Aorta (tissue), 5 donors: ENCODE results near the gene FNIP2. TPM values are rescaled to one million over a fixed set of nuclear protein-coding genes. Genes with fewer than 3 reads are reported as not detected.
"Not testable (repeated sequence)": the region's sequence is repeated elsewhere in the genome, so short reads cannot be mapped to it uniquely, and the experiment has no call there.

Experiments
- ATAC-seq: fragments of 200-7000 bp; cut with Tn5 transposase; one replicate; pipeline ENCODE4 v1.9.1; 2022; ENCODE audit warnings: moderate library complexity; ENCODE audit not compliant: low FRiP score
- DNase-seq, 2 donors: peaks; one replicate each; pipeline ENCODE4 v3.0.0-alpha.2; 2020
- H3K27ac ChIP-seq, 2 donors: one replicate each; pipeline ENCODE4 v1.5.1; 2013; ENCODE audit warnings: low read length in 2 of 2, mild to moderate bottlenecking in 2 of 2, moderate library complexity in 2 of 2, control low read depth in 1 of 2, inconsistent platforms in 1 of 2, low read depth in 1 of 2
- H3K27me3 ChIP-seq, 2 donors: one replicate each; pipeline ENCODE4 v1.6.1; 2013; ENCODE audit warnings: control low read depth in 1 of 2, low read length in 1 of 2, mild to moderate bottlenecking in 1 of 2, moderate library complexity in 1 of 2; ENCODE audit not compliant: insufficient read depth in 2 of 2, control insufficient read depth in 1 of 2
- H3K36me3 ChIP-seq, 2 donors: one replicate each; pipeline ENCODE4 v1.6.1; 2013; ENCODE audit warnings: control low read depth in 1 of 2, low read length in 1 of 2, mild to moderate bottlenecking in 1 of 2; ENCODE audit not compliant: insufficient read depth in 2 of 2, control insufficient read depth in 1 of 2
- H3K4me1 ChIP-seq, 2 donors: one replicate each; pipeline ENCODE4 v1.6.1; 2013; ENCODE audit warnings: low read length in 2 of 2, control low read depth in 1 of 2, mild to moderate bottlenecking in 1 of 2, moderate library complexity in 1 of 2; ENCODE audit not compliant: insufficient read depth in 2 of 2, control insufficient read depth in 1 of 2
- H3K4me3 ChIP-seq, 2 donors: one replicate each; pipeline ENCODE4 v1.5.1; 2013; ENCODE audit warnings: low read length in 2 of 2, control low read depth in 1 of 2, mild to moderate bottlenecking in 1 of 2
- H3K9me3 ChIP-seq: one replicate; pipeline ENCODE4 v1.6.1; 2013; ENCODE audit warnings: mild to moderate bottlenecking, low read length; ENCODE audit not compliant: control insufficient read depth
- WGBS, 2 donors: extraction: QIAGEN DNeasy Blood & Tissue Kit; methylation state at CpG; one replicate each; pipeline ENCODE4 v1.1.7; 2013; 5-methylcytosine and 5-hydroxymethylcytosine counted together
- intact Hi-C, 2 donors: fragments of 100-400 bp; cut with DNase I; formaldehyde crosslinking; loops; one replicate each; pipeline versions ENCODE4 v1.14.2 to v1.15.0; 2022
- polyA plus RNA-seq, 2 donors: library from polyadenylated mRNA; stranded (reverse); fragments of 200-250 nt; gene quantifications; one replicate each; pipeline ENCODE4 v1.2.3, GENCODE V29; 2013
- total RNA-seq, 2 donors: library from RNA; stranded (reverse); fragmentation: NEBNext Ultra II Directional; extraction: Animal tissue kit (Norgen Biotek cat#: 25700); gene quantifications; one replicate each; pipeline ENCODE4 v1.2.1, GENCODE V29; 2021
- donor health status: healthy with polysubstance abuse.
- donor health status: Bipolar disorder and iron deficiency.
- donor health status: DM: no; HTN: no; CAD: no.
- donor health status: DM: no; HTN: no; CAD: no.
- donor health status: DM: yes; HTN: yes; CAD: no.

The FNIP2 gene
- total and polyA plus RNA-seq, 4 donors: 17.3 to 97.8 (median 44.2) TPM

GRCh38 chr4:158802914-158803313 lies 34.1 kb downstream of the FNIP2 start:
- WGBS, 2 donors: 86 to 92% methylated on average over 1 of the region's 1 CpG
- DNase-seq: no peak
- H3K4me3 ChIP-seq: no peak overlapping the region
- ATAC-seq: no peak
- H3K4me1 ChIP-seq: peaks cover 6% of the 10 kb centered on the region in 2 donors
- H3K27me3 ChIP-seq: no peaks in the 10 kb centered on the region
- H3K36me3 ChIP-seq: no peaks in the 10 kb centered on the region
- H3K9me3 ChIP-seq: no peaks in the 10 kb centered on the region
- no peak overlapping the region for H3K27ac ChIP-seq
- intact Hi-C loops: no loop called here

DNA sequence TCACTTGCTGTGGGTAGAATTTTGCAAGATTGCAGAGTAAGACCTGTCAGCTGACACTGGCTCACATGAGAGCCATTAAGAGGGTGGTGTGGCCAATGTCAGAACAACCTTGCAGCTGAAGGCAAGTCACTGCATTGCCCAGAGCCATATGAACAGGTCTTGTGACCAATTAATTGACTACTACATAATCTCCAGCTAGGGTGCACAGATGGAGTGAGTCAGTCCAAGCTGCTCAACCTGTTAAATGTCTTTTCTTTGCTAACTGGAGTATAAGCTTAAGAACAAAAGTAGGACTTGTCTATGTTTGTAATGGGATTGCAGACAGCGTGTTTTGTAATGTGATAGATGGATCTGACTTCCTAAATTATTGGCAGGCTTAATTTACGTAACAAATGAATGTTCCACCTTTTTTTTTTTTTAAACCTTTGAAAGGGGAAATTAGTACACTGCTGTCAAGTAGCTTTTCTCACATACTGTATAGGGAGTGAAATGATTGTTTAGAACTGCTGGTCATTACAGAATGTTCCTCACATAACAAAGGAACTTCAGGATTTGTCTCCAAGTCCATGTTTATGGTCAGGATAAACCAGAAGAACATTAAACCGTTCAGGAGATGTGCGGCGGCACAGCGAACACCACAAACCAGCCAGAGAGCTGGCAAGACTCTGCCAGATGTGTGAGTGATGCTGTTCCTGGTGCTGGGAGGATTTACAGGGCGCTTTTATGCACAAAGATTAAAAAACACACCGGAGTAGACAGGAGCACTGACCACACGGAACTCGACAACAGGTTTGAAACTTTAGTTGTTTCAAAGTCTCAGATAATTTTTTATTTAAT lies 37.0 kb downstream of the FNIP2 start:
- H3K27me3 ChIP-seq: no peaks in the 10 kb centered on the region
- DNase-seq (no peak), ATAC-seq (no peak)

DNA sequence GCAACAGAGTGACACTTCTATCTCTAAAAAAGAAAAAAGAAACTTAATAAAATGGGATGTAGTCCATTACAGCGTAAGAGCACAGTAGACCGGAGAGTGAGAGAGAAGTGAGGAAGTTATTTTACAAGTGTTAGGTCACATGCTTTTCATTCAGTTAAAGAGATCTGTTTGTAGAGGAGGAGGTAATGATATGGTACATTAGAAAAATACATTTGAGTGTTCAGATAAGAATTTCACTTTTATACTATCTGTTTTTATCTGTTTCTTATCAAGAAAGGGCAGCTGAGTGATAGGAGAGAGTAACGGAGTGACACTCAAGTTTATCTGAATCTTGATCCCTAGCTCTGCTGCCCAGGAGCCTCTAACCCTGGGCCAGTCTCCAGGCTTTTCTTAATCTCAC lies 38.9 kb downstream of the FNIP2 start:
- Histone ChIP-seq H3K36me3 (no peaks in the 10 kb centered on the region), H3K27me3 (no peaks in the 10 kb centered on the region), H3K4me3 (no peak overlapping the region), H3K9me3 (no peaks in the 10 kb centered on the region), H3K4me1 (peaks cover 0 to 5% of the 10 kb centered on the region in 2 donors), H3K27ac (no peak overlapping the region)
- ATAC-seq (no peak), DNase-seq (no peak)
- WGBS, 2 donors: 5 to 11% methylated on average over 3 of the region's 3 CpGs
- intact Hi-C loops: no loop called here

More for the DNA sequence above, 37.0 kb downstream of the FNIP2 start:
- Histone ChIP-seq H3K4me3 (no peak overlapping the region), H3K36me3 (no peaks in the 10 kb centered on the region), H3K9me3 (no peaks in the 10 kb centered on the region), H3K27ac (no peak overlapping the region), H3K4me1 (peaks cover 0 to 6% of the 10 kb centered on the region in 2 donors)
- WGBS, 2 donors: 84 to 85% methylated on average over 10 of the region's 10 CpGs
- intact Hi-C loops: no loop called here

- 43 to 45% methylated on average over 3 of the region's 3 CpGs for WGBS, 2 donors
- H3K9me3 ChIP-seq: no peaks in the 10 kb centered on the region
- no peak for ATAC-seq
- H3K4me3 ChIP-seq: no peak overlapping the region
- no peaks in the 10 kb centered on the region for H3K27me3 ChIP-seq
- peaks cover 2 to 5% of the 10 kb centered on the region in 2 donors for H3K4me1 ChIP-seq
- intact Hi-C loops: no loop called here
- no peak for DNase-seq
- H3K36me3 ChIP-seq: no peaks in the 10 kb centered on the region
- H3K27ac ChIP-seq: no peak overlapping the region
These were observed 39.6 kb downstream of the FNIP2 start for GRCh38 chr4:158808399-158808798.

- ATAC-seq, DNase-seq, H3K4me3 ChIP-seq, H3K36me3 ChIP-seq, H3K4me1 ChIP-seq, H3K9me3 ChIP-seq, intact Hi-C loops, H3K27me3 ChIP-seq: not testable (repeated sequence)
- WGBS, 2 donors: 62 to 73% methylated on average over 4 of the region's 4 CpGs
- H3K27ac ChIP-seq: peak overlapping the region; percentile 57 to 67
These were observed 40.4 kb downstream of the FNIP2 start for GRCh38 chr4:158809208-158809607.

- Histone ChIP-seq H3K4me3 (no peak overlapping the region), H3K27ac (peak overlapping the region; percentile 80 to 96), H3K27me3 (no peaks in the 10 kb centered on the region), H3K9me3 (no peaks in the 10 kb centered on the region), H3K4me1 (peaks cover 2 to 5% of the 10 kb centered on the region in 2 donors), H3K36me3 (no peaks in the 10 kb centered on the region)
- DNase-seq (no peak), ATAC-seq (peak; percentile 85)
- intact Hi-C loops: loop anchor here in 1 of 2 donors (5.0 kb wide), 1 partner anchor 38 kb away; no protein-coding TSS in a partner anchor
- WGBS, 2 donors: 0 to 2% methylated on average over 6 of the region's 6 CpGs
These were observed 41.0 kb downstream of the FNIP2 start for GRCh38 chr4:158809611-158810486.

DNA sequence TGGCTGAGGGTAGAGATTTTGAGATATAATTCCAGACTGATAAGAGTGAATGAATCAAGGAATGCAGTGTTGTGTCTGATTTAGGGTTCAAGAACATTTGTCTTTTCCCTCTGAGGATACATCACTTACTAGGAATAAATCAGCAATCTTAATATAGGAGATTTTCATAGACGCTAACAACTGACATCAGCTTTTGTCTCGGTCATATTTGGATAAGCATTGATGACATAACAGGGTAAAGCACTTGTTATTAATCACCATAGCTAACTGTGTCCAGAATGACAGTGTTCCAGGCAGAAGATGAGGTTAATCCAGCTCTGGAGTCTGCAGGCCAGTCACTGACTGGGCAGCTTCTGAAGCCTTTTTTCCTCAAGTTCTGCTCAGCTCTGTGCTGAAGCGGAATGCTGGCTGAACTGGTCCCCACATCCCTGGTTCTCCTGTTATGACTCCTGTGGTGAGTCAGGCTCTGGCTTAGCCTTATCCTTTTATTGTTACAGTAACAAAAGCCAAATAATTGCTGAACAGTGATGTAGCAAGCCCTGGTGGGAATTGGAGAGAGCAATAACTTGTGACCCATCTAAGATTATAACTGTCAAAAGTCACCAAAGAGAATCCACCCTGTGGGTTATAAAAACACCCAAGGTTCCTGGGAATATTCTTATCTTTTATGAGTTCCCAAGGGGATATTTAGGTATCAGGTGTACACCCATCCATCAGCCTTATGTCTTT lies 41.8 kb downstream of the FNIP2 start:
- Histone ChIP-seq H3K9me3 (no peaks in the 10 kb centered on the region), H3K27ac (peak overlapping the region; percentile 80 to 91), H3K36me3 (no peaks in the 10 kb centered on the region), H3K4me3 (no peak overlapping the region), H3K4me1 (peaks cover 2% of the 10 kb centered on the region in 2 donors), H3K27me3 (no peaks in the 10 kb centered on the region)
- ATAC-seq (peak; percentile 95), DNase-seq (peak; percentile 87 to 90)
- intact Hi-C loops: loop anchor here in 1 of 2 donors (5.0 kb wide), 1 partner anchor 38 kb away; no protein-coding TSS in a partner anchor
- WGBS, 2 donors: 0 to 2% methylated on average over 3 of the region's 3 CpGs

- intact Hi-C loops: loop anchor here in 1 of 2 donors (5.0 kb wide), 1 partner anchor 39 kb away; no protein-coding TSS in a partner anchor
- Histone ChIP-seq H3K27me3 (no peaks in the 10 kb centered on the region), H3K9me3 (no peaks in the 10 kb centered on the region), H3K4me3 (no peak overlapping the region), H3K4me1 (peaks cover 2% of the 10 kb centered on the region in 2 donors), H3K36me3 (no peaks in the 10 kb centered on the region), H3K27ac (peak overlapping the region in 1 of 2 donors; percentile 73)
- DNase-seq (no peak), ATAC-seq (no peak)
These were observed 42.4 kb downstream of the FNIP2 start for GRCh38 chr4:158811216-158811540.
